GM19328 (cell line): ENCODE measurements around the gene ENC1.
"Not testable (repeated sequence)": the region's sequence is repeated elsewhere in the genome, so short reads cannot be mapped to it uniquely, and the experiment has no call there.

Source experiments
- ATAC-seq: cut with Tn5 transposase; IDR thresholded peaks from one replicate; pipeline ENCODE4 v1.9.1; 2021; ENCODE audit warnings: mild to moderate bottlenecking, moderate library complexity; ENCODE audit not compliant: unreplicated experiment

ENC1 gene, protein sequence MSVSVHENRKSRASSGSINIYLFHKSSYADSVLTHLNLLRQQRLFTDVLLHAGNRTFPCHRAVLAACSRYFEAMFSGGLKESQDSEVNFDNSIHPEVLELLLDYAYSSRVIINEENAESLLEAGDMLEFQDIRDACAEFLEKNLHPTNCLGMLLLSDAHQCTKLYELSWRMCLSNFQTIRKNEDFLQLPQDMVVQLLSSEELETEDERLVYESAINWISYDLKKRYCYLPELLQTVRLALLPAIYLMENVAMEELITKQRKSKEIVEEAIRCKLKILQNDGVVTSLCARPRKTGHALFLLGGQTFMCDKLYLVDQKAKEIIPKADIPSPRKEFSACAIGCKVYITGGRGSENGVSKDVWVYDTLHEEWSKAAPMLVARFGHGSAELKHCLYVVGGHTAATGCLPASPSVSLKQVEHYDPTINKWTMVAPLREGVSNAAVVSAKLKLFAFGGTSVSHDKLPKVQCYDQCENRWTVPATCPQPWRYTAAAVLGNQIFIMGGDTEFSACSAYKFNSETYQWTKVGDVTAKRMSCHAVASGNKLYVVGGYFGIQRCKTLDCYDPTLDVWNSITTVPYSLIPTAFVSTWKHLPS

DNA sequence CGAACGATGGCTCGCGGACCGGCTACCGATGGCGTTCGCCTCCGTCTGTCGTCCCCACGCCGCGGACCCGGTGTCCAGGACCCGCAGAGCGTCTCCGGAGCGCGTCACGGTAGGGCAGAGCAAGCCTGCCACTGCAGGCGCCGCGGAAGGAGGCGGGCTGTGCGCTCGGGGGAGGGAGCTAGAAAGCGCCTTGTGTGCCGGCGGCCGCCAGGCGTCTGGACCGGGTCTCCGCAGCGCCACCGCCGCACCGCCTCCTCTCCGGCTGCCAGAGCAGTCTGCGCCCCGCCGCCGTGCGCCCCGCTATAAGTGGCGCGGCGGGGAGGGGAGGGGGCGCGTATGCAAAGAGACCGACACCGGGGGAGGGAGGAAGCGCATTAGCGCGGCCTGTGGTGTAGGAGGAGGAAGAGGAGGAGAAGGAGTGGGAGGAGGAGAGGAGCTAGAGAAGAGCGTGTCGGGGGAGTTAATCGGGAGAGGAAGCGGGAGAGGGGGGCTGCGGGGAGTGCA, at the start of gene ENC1:
ENC1 (minus strand) TSS at position 279 of the 504 bp plus-strand sequence. CDS start 4,243 bp downstream, outside the sequence.
- ATAC-seq = peak; percentile 76

GRCh38 chr5:74686962-74687751, 46.6 kb upstream of the ENC1 start:
- ATAC-seq = no peak

GRCh38 chr5:74685979-74686631, 45.6 kb upstream of the ENC1 start:
- peak; percentile 47 for ATAC-seq

DNA sequence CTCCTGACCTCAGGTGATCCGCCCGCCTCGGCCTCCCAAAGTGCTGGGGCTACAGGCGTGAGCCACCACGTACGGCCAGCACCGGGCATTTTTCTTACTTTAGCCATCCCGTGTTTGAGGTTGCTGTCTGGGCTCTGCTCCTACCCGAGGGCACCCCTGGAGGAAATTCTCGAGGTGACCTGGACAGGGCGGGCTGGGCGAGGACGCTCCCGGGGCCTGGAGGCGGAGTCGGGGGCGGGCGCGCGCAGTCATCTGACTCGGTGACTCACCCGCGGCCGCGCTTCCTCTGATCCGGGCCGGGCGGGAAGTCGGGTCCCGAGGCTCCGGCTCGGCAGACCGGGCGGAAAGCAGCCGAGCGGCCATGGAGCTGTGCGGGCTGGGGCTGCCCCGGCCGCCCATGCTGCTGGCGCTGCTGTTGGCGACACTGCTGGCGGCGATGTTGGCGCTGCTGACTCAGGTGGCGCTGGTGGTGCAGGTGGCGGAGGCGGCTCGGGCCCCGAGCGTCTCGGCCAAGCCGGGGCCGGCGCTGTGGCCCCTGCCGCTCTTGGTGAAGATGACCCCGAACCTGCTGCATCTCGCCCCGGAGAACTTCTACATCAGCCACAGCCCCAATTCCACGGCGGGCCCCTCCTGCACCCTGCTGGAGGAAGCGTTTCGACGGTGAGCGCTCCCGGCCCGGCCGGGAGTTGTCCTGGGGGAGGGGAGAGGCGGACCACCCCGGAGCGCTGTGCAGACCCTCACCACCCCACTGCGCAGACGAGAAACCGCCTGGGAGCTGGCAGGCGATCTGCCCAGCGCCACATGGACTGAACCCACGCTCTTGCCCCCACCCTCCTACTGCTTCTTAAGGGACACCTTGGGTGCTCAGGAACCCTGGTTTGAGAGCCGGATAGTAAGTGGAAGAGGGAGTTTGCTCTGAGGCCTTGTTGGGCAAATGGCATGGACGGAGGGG, 44.6 kb upstream of the ENC1 start, which contains the start of gene HEXB:
HEXB (plus strand) TSS at position 334 of the 952 bp plus-strand sequence; CDS start at position 362, 28 bp downstream.
- peak; percentile 75 for ATAC-seq

- no peak for ATAC-seq
Measured at GRCh38 chr5:74679966-74680365, 39.4 kb upstream of the ENC1 start.

- ATAC-seq = not testable (repeated sequence)
Measured at GRCh38 chr5:74679300-74679699, 38.8 kb upstream of the ENC1 start.

DNA sequence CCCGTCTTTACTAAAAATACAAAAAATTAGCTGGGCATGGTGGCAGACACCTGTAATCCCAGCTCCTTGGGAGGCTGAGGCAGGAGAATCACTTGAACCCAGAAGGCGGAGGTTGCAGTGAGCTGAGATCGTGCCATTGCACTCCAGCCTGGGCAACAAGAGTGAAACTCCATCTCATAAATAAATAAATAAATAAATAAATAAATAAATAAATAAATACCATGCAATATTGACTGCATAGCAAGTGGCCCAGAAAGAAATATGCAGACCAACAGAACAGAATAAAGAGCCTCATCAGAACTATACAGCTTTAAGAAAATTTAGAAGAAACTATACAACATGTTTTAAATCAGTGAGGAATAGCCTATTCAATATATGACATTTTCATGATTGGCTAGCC, 37.6 kb upstream of the ENC1 start:
- not testable (repeated sequence) for ATAC-seq

GRCh38 chr5:74676466-74676865, 35.9 kb upstream of the ENC1 start:
- ATAC-seq = not testable (repeated sequence)

- ATAC-seq = no peak
Measured at GRCh38 chr5:74673011-74673790, 32.7 kb upstream of the ENC1 start.

GRCh38 chr5:74672215-74672877, 31.8 kb upstream of the ENC1 start:
- no peak for ATAC-seq

- ATAC-seq = no peak
Measured at GRCh38 chr5:74670396-74671038, 30.0 kb upstream of the ENC1 start.

- ATAC-seq = no peak
Measured at GRCh38 chr5:74669821-74670220, 29.3 kb upstream of the ENC1 start.

- no peak for ATAC-seq
Measured at GRCh38 chr5:74667396-74667795, 26.9 kb upstream of the ENC1 start.

- ATAC-seq = no peak
Measured at GRCh38 chr5:74665816-74666215, 25.3 kb upstream of the ENC1 start.

DNA sequence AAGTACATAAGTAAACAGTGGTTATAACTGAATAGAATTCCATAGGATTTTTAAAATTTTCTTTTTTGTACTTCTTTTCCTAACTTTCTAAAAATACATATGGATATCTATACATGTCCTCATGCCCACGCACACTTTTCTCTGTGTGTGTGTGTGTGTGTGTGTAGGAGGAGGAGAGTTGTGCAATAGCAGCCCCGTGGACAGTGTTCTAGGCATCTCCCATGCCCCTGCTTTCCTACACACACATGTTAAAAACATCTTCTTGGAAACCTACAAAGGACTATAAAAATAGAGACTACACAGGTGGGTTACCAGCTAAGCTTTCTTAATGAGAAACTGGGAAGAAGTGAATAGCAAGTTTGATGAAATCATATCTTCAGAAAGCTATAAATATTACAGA, 24.7 kb upstream of the ENC1 start:
- ATAC-seq = no peak

DNA sequence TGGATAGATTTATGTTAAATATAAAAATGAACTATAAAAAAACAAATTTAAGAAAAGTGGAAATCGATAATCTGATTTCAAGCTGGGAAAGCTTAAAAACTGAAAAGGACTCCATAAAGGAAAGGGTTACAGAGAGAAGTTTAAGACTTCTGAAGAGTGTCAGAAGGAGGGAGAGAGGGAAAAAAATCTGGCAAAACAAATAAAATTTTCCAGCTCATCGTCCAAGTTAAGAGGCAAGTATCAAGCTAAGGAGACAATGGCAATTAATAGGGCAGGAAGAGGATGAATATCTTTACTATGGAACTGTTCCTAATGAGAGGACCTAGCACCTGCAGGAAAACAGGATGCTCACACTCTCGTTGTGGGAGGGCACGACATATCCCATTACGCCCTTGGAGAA, 24.0 kb upstream of the ENC1 start:
- no peak for ATAC-seq

DNA sequence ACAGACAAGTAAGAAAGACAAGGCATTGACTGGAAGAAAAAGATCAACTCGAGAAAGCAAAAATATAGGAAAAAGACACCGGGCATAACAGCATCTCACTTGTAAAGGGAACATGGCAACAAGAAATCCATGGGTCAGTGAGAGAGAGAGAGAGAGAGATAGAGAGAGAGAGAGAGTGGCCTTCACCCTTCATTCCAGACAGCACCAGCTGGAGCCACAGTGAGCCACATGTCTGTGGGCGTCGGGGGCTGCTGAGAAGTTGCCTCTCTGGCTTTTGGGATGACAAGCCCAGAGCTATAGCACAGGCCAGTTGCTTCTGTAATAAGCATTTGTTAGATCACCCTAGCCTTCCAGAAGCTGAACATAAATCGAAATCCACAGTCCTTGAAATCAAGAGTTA, 20.3 kb upstream of the ENC1 start:
- ATAC-seq = no peak

DNA sequence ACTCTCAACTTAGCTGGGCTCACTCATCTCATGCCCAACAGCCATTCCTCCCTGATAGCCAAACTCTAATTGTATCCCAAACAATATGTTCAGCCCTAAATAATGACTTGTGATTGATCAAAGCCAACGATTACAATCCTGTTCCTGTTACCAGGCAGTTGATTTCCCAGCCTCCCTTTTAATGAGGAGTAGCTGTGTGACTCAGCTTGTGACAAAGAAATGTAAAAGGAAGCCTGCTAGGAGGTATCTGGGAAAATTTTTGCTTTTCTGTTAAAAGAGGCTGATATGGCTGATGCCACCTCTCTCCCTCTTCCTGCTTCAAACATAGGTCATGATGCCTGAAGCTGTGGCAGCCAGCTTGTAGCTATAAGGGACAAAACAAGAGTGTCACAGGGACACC, 19.6 kb upstream of the ENC1 start:
- no peak for ATAC-seq
